Measurements from ENCODE around the gene ESD.
"Not testable (repeated sequence)": the region's sequence is repeated elsewhere in the genome, so short reads cannot be mapped to it uniquely, and the experiment has no call there.

Gene ESD

GRCh38 chr13:46795321-46795720 is 1.6 kb downstream of the ESD start:
- no peak for DNase-seq (ENCODE audit: low read depth in 2 of 2)

- DNase-seq (ENCODE audit: low read depth in 2 of 2), result no peak
These were observed 13.5 kb downstream of the ESD start for GRCh38 chr13:46783504-46783903.

GRCh38 chr13:46782691-46783090 is 14.3 kb downstream of the ESD start:
- DNase-seq (ENCODE audit: low read depth in 2 of 2), result no peak

GRCh38 chr13:46782066-46782465 is 14.9 kb downstream of the ESD start:
- DNase-seq (ENCODE audit: low read depth in 2 of 2), result no peak

- DNase-seq (ENCODE audit: low read depth in 2 of 2), result no peak
These were observed 18.1 kb downstream of the ESD start for GRCh38 chr13:46778890-46779289.

GRCh38 chr13:46778095-46778494 is 18.9 kb downstream of the ESD start:
- no peak for DNase-seq (ENCODE audit: low read depth in 2 of 2)

- no peak for DNase-seq (ENCODE audit: low read depth in 2 of 2)
These were observed 21.4 kb downstream of the ESD start for GRCh38 chr13:46775385-46776107.

GRCh38 chr13:46773541-46773940 is 23.4 kb downstream of the ESD start:
- DNase-seq (ENCODE audit: low read depth in 2 of 2), result no peak

- no peak for DNase-seq (ENCODE audit: low read depth in 2 of 2)
These were observed 25.3 kb downstream of the ESD start for GRCh38 chr13:46771693-46772092.

GRCh38 chr13:46769925-46770324 is 27.0 kb downstream of the ESD start:
- not testable (repeated sequence) for DNase-seq (ENCODE audit: low read depth in 2 of 2)

GRCh38 chr13:46761866-46762265 is 35.1 kb downstream of the ESD start:
- no peak for DNase-seq (ENCODE audit: low read depth in 2 of 2)

- no peak for DNase-seq (ENCODE audit: low read depth in 2 of 2)
These were observed 35.8 kb downstream of the ESD start for GRCh38 chr13:46761174-46761573.

GRCh38 chr13:46759846-46760245 is 37.1 kb downstream of the ESD start:
- DNase-seq (ENCODE audit: low read depth in 2 of 2), result no peak

GRCh38 chr13:46757640-46758039 is 39.3 kb downstream of the ESD start:
- no peak for DNase-seq (ENCODE audit: low read depth in 2 of 2)

GRCh38 chr13:46756977-46757376 is 40.0 kb downstream of the ESD start:
- no peak for DNase-seq (ENCODE audit: low read depth in 2 of 2)

- not testable (repeated sequence) for DNase-seq (ENCODE audit: low read depth in 2 of 2)
These were observed 41.5 kb downstream of the ESD start for GRCh38 chr13:46755508-46755907.

- no peak for DNase-seq (ENCODE audit: low read depth in 2 of 2)
These were observed 42.1 kb downstream of the ESD start for GRCh38 chr13:46754812-46755211.

GRCh38 chr13:46753917-46754316 is 43.0 kb downstream of the ESD start:
- DNase-seq (ENCODE audit: low read depth in 2 of 2), result no peak

GRCh38 chr13:46753137-46753536 is 43.8 kb downstream of the ESD start:
- no peak for DNase-seq (ENCODE audit: low read depth in 2 of 2)

GRCh38 chr13:46751811-46752635 is 44.9 kb downstream of the ESD start:
- DNase-seq (ENCODE audit: low read depth in 2 of 2), result peak; percentile 20 to 24

- DNase-seq (ENCODE audit: low read depth in 2 of 2), result no peak
These were observed 47.0 kb downstream of the ESD start for GRCh38 chr13:46749951-46750350.

GRCh38 chr13:46748300-46748699 is 48.7 kb downstream of the ESD start:
- no peak for DNase-seq (ENCODE audit: low read depth in 2 of 2)

All from activated CD8-positive, alpha-beta memory T cell treated with anti-CD3 and anti-CD28 coated beads for 4 hours (primary cell).